Measurements from ENCODE around the gene C1R. TPM values are rescaled to one million over a fixed set of nuclear protein-coding genes. Genes with fewer than 3 reads are reported as not detected.
A peak's percentile ranks its signal among the peaks of the same experiment; 100 is the strongest.

The C1R gene
- polyA plus RNA-seq, 3 donors = 0.14 to 0.88 TPM; not detected in 1

GRCh38 chr12:7047306-7047705 is 44.9 kb downstream of the C1R start:
- Histone ChIP-seq H3K79me2 (ENCODE audit: insufficient read depth, low read length) (no peaks in the 10 kb centered on the region), H3K4me3 (replicated peaks in 1 of 3; ENCODE audit: low read depth in 2 of 3, low read length in 3 of 3) (no peak overlapping the region), H3K27ac (ENCODE audit: low read depth in 1 of 2, low read length in 2 of 2) (no peak overlapping the region), H3K9ac (ENCODE audit: insufficient read depth, low read length, poor library complexity, severe bottlenecking) (peak overlapping the region; percentile 1), H2AFZ (ENCODE audit: insufficient read depth, low read depth, low read length, poor library complexity, severe bottlenecking) (no peak overlapping the region), H3K4me1 (ENCODE audit: control insufficient read depth in 1 of 2, insufficient read depth in 2 of 2, low read length in 2 of 2) (peaks cover 12 to 14% of the 10 kb centered on the region in 2 donors), H3K36me3 (replicated peaks in 1 of 2; ENCODE audit: control insufficient read depth in 1 of 2, insufficient read depth in 2 of 2, low read length in 2 of 2) (no peaks in the 10 kb centered on the region), H3K27me3 (ENCODE audit: control insufficient read depth in 2 of 2, insufficient read depth in 2 of 2, low read length in 2 of 2) (no peaks in the 10 kb centered on the region), H3K9me3 (replicated peaks in 1 of 2; ENCODE audit: control insufficient read depth in 1 of 2, insufficient read depth in 1 of 2, low read length in 2 of 2) (no peaks in the 10 kb centered on the region), H4K20me1 (ENCODE audit: insufficient read depth, low read length) (no peaks in the 10 kb centered on the region), H3K4me2 (replicated peaks; ENCODE audit: extremely low read depth, low read length, poor library complexity, severe bottlenecking) (peak overlapping the region; percentile 36)
- Mint-ChIP-seq H3K9me3 (no peaks in the 10 kb centered on the region), H3K36me3 (no peaks in the 10 kb centered on the region), H3K4me1 (peaks cover 20% of the 10 kb centered on the region), H3K4me3 (no peak overlapping the region), H3K27me3 (ENCODE audit: low read depth in 3 of 3) (peaks cover 4 to 9% (median 6%) of the 10 kb centered on the region in 3 donors), H3K27ac (peak overlapping the region in 1 of 7 donors; percentile 58)
- intact Hi-C loops (cut with micrococcal nuclease) = no loop called here
- no peak for TF ChIP-seq CTCF (IDR thresholded peaks at IDR 0.05)
- no peak for DNase-seq
- 2% methylated on average over 4 of the region's 5 CpGs for WGBS (ENCODE audit: insufficient coverage)

GRCh38 chr12:7046383-7047105 is 45.7 kb downstream of the C1R start:
- Histone ChIP-seq H3K79me2 (ENCODE audit: insufficient read depth, low read length) (no peaks in the 10 kb centered on the region), H2AFZ (ENCODE audit: insufficient read depth, low read depth, low read length, poor library complexity, severe bottlenecking) (no peak overlapping the region), H3K4me3 (replicated peaks in 1 of 3; ENCODE audit: low read depth in 2 of 3, low read length in 3 of 3) (no peak overlapping the region), H3K9ac (ENCODE audit: insufficient read depth, low read length, poor library complexity, severe bottlenecking) (no peak overlapping the region), H3K36me3 (replicated peaks in 1 of 2; ENCODE audit: control insufficient read depth in 1 of 2, insufficient read depth in 2 of 2, low read length in 2 of 2) (no peaks in the 10 kb centered on the region), H3K4me1 (ENCODE audit: control insufficient read depth in 1 of 2, insufficient read depth in 2 of 2, low read length in 2 of 2) (peaks cover 12 to 14% of the 10 kb centered on the region in 2 donors), H3K4me2 (replicated peaks; ENCODE audit: extremely low read depth, low read length, poor library complexity, severe bottlenecking) (no peak overlapping the region), H4K20me1 (ENCODE audit: insufficient read depth, low read length) (no peaks in the 10 kb centered on the region), H3K9me3 (replicated peaks in 1 of 2; ENCODE audit: control insufficient read depth in 1 of 2, insufficient read depth in 1 of 2, low read length in 2 of 2) (no peaks in the 10 kb centered on the region), H3K27me3 (ENCODE audit: control insufficient read depth in 2 of 2, insufficient read depth in 2 of 2, low read length in 2 of 2) (no peaks in the 10 kb centered on the region), H3K27ac (ENCODE audit: low read depth in 1 of 2, low read length in 2 of 2) (no peak overlapping the region)
- 93% methylated on average over 3 of the region's 5 CpGs for WGBS (ENCODE audit: insufficient coverage)
- no peak for TF ChIP-seq CTCF (IDR thresholded peaks at IDR 0.05)
- no peaks in the 10 kb centered on the region for H3K9me3 Mint-ChIP-seq
- peaks cover 20% of the 10 kb centered on the region for H3K4me1 Mint-ChIP-seq
- H3K36me3 Mint-ChIP-seq = no peaks in the 10 kb centered on the region
- no peak for DNase-seq
- peaks cover 4 to 9% (median 6%) of the 10 kb centered on the region in 3 donors for H3K27me3 Mint-ChIP-seq (ENCODE audit: low read depth in 3 of 3)
- no peak overlapping the region for H3K4me3 Mint-ChIP-seq
- intact Hi-C loops (cut with micrococcal nuclease) = no loop called here
- no peak overlapping the region for H3K27ac Mint-ChIP-seq
